ENCODE results near the gene LMTK3.

The LMTK3 gene

GRCh38 chr19:48479686-48480085 is 31.9 kb downstream of the LMTK3 start:
- DNase-seq = no peak
- Mint-ChIP-seq H3K27ac (peak overlapping the region; percentile 83), H3K4me3 (peak overlapping the region; percentile 69), H3K4me1 (ENCODE audit: low read depth) (peaks cover 23% of the 10 kb centered on the region), H3K9me3 (no peaks in the 10 kb centered on the region), H3K36me3 (ENCODE audit: low read depth) (peaks cover 33% of the 10 kb centered on the region), H3K27me3 (no peaks in the 10 kb centered on the region)

- Mint-ChIP-seq H3K36me3 (ENCODE audit: low read depth) (peaks cover 43% of the 10 kb centered on the region), H3K9me3 (no peaks in the 10 kb centered on the region), H3K4me3 (no peak overlapping the region), H3K4me1 (ENCODE audit: low read depth) (peaks cover 23% of the 10 kb centered on the region), H3K27me3 (no peaks in the 10 kb centered on the region), H3K27ac (no peak overlapping the region)
- DNase-seq = no peak
Observed at GRCh38 chr19:48478339-48479256, 33.0 kb downstream of the LMTK3 start.

- DNase-seq = no peak
- Mint-ChIP-seq H3K27ac (no peak overlapping the region), H3K27me3 (no peaks in the 10 kb centered on the region), H3K4me1 (ENCODE audit: low read depth) (peaks cover 23% of the 10 kb centered on the region), H3K36me3 (ENCODE audit: low read depth) (peaks cover 51% of the 10 kb centered on the region), H3K9me3 (no peaks in the 10 kb centered on the region), H3K4me3 (no peak overlapping the region)
Observed at GRCh38 chr19:48477698-48478338, 33.8 kb downstream of the LMTK3 start.

GRCh38 chr19:48477067-48477685 is 34.5 kb downstream of the LMTK3 start:
- peaks cover 23% of the 10 kb centered on the region for H3K4me1 Mint-ChIP-seq (ENCODE audit: low read depth)
- H3K9me3 Mint-ChIP-seq = no peaks in the 10 kb centered on the region
- peaks cover 56% of the 10 kb centered on the region for H3K36me3 Mint-ChIP-seq (ENCODE audit: low read depth)
- no peak overlapping the region for H3K27ac Mint-ChIP-seq
- no peaks in the 10 kb centered on the region for H3K27me3 Mint-ChIP-seq
- DNase-seq = no peak
- H3K4me3 Mint-ChIP-seq = no peak overlapping the region

GRCh38 chr19:48476176-48476575 is 35.5 kb downstream of the LMTK3 start:
- Mint-ChIP-seq H3K9me3 (no peaks in the 10 kb centered on the region), H3K4me3 (no peak overlapping the region), H3K27me3 (no peaks in the 10 kb centered on the region), H3K27ac (peak overlapping the region; percentile 84), H3K4me1 (ENCODE audit: low read depth) (peaks cover 17% of the 10 kb centered on the region), H3K36me3 (ENCODE audit: low read depth) (peaks cover 65% of the 10 kb centered on the region)
- DNase-seq = no peak

- H3K9me3 Mint-ChIP-seq = no peaks in the 10 kb centered on the region
- H3K4me1 Mint-ChIP-seq (ENCODE audit: low read depth) = peaks cover 15% of the 10 kb centered on the region
- peak overlapping the region; percentile 84 for H3K27ac Mint-ChIP-seq
- no peak for DNase-seq
- H3K4me3 Mint-ChIP-seq = no peak overlapping the region
- H3K27me3 Mint-ChIP-seq = no peaks in the 10 kb centered on the region
- peaks cover 70% of the 10 kb centered on the region for H3K36me3 Mint-ChIP-seq (ENCODE audit: low read depth)
Observed at GRCh38 chr19:48475369-48476068, 36.1 kb downstream of the LMTK3 start.

GRCh38 chr19:48474084-48474592 is 37.5 kb downstream of the LMTK3 start:
- no peaks in the 10 kb centered on the region for H3K9me3 Mint-ChIP-seq
- H3K36me3 Mint-ChIP-seq (ENCODE audit: low read depth) = peaks cover 64% of the 10 kb centered on the region
- no peak overlapping the region for H3K4me3 Mint-ChIP-seq
- peaks cover 12% of the 10 kb centered on the region for H3K4me1 Mint-ChIP-seq (ENCODE audit: low read depth)
- H3K27ac Mint-ChIP-seq = no peak overlapping the region
- no peaks in the 10 kb centered on the region for H3K27me3 Mint-ChIP-seq
- no peak for DNase-seq

GRCh38 chr19:48473161-48473966 is 38.3 kb downstream of the LMTK3 start:
- H3K36me3 Mint-ChIP-seq (ENCODE audit: low read depth) = peaks cover 61% of the 10 kb centered on the region
- H3K27me3 Mint-ChIP-seq = no peaks in the 10 kb centered on the region
- H3K4me1 Mint-ChIP-seq (ENCODE audit: low read depth) = peaks cover 14% of the 10 kb centered on the region
- no peaks in the 10 kb centered on the region for H3K9me3 Mint-ChIP-seq
- no peak overlapping the region for H3K27ac Mint-ChIP-seq
- DNase-seq = no peak
- H3K4me3 Mint-ChIP-seq = no peak overlapping the region

GRCh38 chr19:48471836-48472235 is 39.8 kb downstream of the LMTK3 start:
- no peak for DNase-seq
- peaks cover 56% of the 10 kb centered on the region for H3K36me3 Mint-ChIP-seq (ENCODE audit: low read depth)
- no peaks in the 10 kb centered on the region for H3K9me3 Mint-ChIP-seq
- H3K4me1 Mint-ChIP-seq (ENCODE audit: low read depth) = peaks cover 20% of the 10 kb centered on the region
- no peak overlapping the region for H3K4me3 Mint-ChIP-seq
- H3K27me3 Mint-ChIP-seq = no peaks in the 10 kb centered on the region
- H3K27ac Mint-ChIP-seq = peak overlapping the region; percentile 64

GRCh38 chr19:48470856-48471255 is 40.8 kb downstream of the LMTK3 start:
- Mint-ChIP-seq H3K9me3 (no peaks in the 10 kb centered on the region), H3K4me1 (ENCODE audit: low read depth) (peaks cover 20% of the 10 kb centered on the region), H3K27me3 (no peaks in the 10 kb centered on the region), H3K4me3 (peak overlapping the region; percentile 83), H3K36me3 (ENCODE audit: low read depth) (peaks cover 50% of the 10 kb centered on the region), H3K27ac (peak overlapping the region; percentile 86)
- DNase-seq = no peak

- peaks cover 25% of the 10 kb centered on the region for H3K4me1 Mint-ChIP-seq (ENCODE audit: low read depth)
- H3K27ac Mint-ChIP-seq = peak overlapping the region; percentile 86
- H3K36me3 Mint-ChIP-seq (ENCODE audit: low read depth) = peaks cover 47% of the 10 kb centered on the region
Observed at GRCh38 chr19:48469934-48470680, 41.5 kb downstream of the LMTK3 start.

GRCh38 chr19:48469289-48469881 is 42.2 kb downstream of the LMTK3 start, which contains the start of gene CYTH2:
Gene CYTH2, plus strand, starts transcription at chr19:48469369. Its CDS starts 139 bp downstream, at chr19:48469508.
- peaks cover 27% of the 10 kb centered on the region for H3K4me1 Mint-ChIP-seq (ENCODE audit: low read depth)
- peak within 1 kb of the TSS; percentile 93 for H3K27ac Mint-ChIP-seq
- H3K36me3 Mint-ChIP-seq (ENCODE audit: low read depth) = peaks cover 44% of the 10 kb centered on the region
- peak within 1 kb of the TSS; percentile 83 for H3K4me3 Mint-ChIP-seq
- H3K9me3 Mint-ChIP-seq = no peaks in the 10 kb centered on the region
- DNase-seq = peak; percentile 84
- no peaks in the 10 kb centered on the region for H3K27me3 Mint-ChIP-seq

More at GRCh38 chr19:48469934-48470680, 41.5 kb downstream of the LMTK3 start:
- Mint-ChIP-seq H3K4me3 (peak overlapping the region; percentile 83), H3K9me3 (no peaks in the 10 kb centered on the region), H3K27me3 (no peaks in the 10 kb centered on the region)
- DNase-seq = no peak
